ENCODE measurements around the gene RSPH4A. TPM values are rescaled to one million over a fixed set of nuclear protein-coding genes. Genes with fewer than 3 reads are reported as not detected.

Gene RSPH4A
- total and polyA plus RNA-seq, 2 of the 8 experiments (the other 6 are each of a cell fraction or from before 2014, with no cell fraction given), result 0.38 to 0.52 TPM

GRCh38 chr6:116595247-116595646, 21.0 kb upstream of the RSPH4A start (continued):
- no peak for TF ChIP-seq NANOG (IDR thresholded peaks at IDR 0.05; ENCODE audit: insufficient read depth, low read depth, low read length, poor library complexity, severe bottlenecking)

Data from H1 (cell line).